HepG2 (cell line): Measurements from ENCODE around the gene LEPR. TPM values are rescaled to one million over a fixed set of nuclear protein-coding genes. Genes with fewer than 3 reads are reported as not detected.

Source experiments
- ATAC-seq: fragments of 200-7000 bp; cut with Tn5 transposase; 3 replicates; pipeline ENCODE4 v1.9.1; 2020; ENCODE audit warnings: mild to moderate bottlenecking, moderate library complexity
- BruUV-seq: library from RNA; stranded (reverse); fragments of 400-500 nt; replicated peaks from 2 replicates; lab custom pipeline; 2021; lab: Mats Ljungman, UMichigan
- CTCF ChIA-PET: fragments of 300-600 bp; formaldehyde crosslinking; extraction: SDS; loops from one replicate; lab custom pipeline; 2021; ENCODE audit warnings: low total read pairs, inconsistent platforms, low intra/inter-chr PET ratio; lab: Yijun Ruan, JAX
- POLR2A ChIA-PET: fragments of 350-600 bp; sonication (Branson Sonifier 250); formaldehyde crosslinking; loops from one replicate; lab custom pipeline; 2020; ENCODE audit warnings: antibody characterized with exemption, inconsistent platforms; lab: Yijun Ruan, JAX
- DNase-seq: peaks from one replicate; pipeline ENCODE4 v3.0.0-alpha.2; 2015; ENCODE audit warnings: low spot score
- FAIRE-seq: peaks from 3 replicates; lab custom pipeline; 2011; peaks lifted over from hg19 to GRCh38; lab: Jason Lieb, UNC
- H2AFZ ChIP-seq: one replicate; pipeline ENCODE4 v1.6.1; 2011; ENCODE audit warnings: low read length, inconsistent platforms
- H3K27ac ChIP-seq: fragments of 300-600 bp; 3 replicates; pipeline ENCODE4 v1.8.0; 2011; ENCODE audit warnings: mixed run types, mild to moderate bottlenecking, mixed read lengths, low read length, inconsistent platforms; ENCODE audit not compliant: insufficient read depth; ENCODE audit errors: extremely low read length
- H3K27me3 ChIP-seq, 2 experiments: fragments of 200-600 bp in 1 of 2; 2 replicates in 1 of 2; 3 replicates in 1 of 2; pipeline versions ENCODE4 v1.6.0 to v1.8.0; 2011; ENCODE audit warnings: low read length in 2 of 2, mild to moderate bottlenecking in 2 of 2, moderate library complexity in 2 of 2, inconsistent platforms in 1 of 2; ENCODE audit not compliant: insufficient read depth in 2 of 2, control insufficient read depth in 1 of 2
- H3K36me3 ChIP-seq, 2 experiments: fragments of 200-600 bp in 1 of 2; replicated peaks in 1 of 2; 2 replicates in 1 of 2; 3 replicates in 1 of 2; pipeline versions ENCODE4 v1.5.1 to v1.8.0; 2011; ENCODE audit warnings: low read length in 2 of 2, inconsistent platforms in 1 of 2; ENCODE audit not compliant: insufficient read depth in 2 of 2, control insufficient read depth in 1 of 2
- H3K4me1 ChIP-seq: 2 replicates; pipeline ENCODE4 v1.5.1; 2012; ENCODE audit warnings: low read length, inconsistent platforms; ENCODE audit not compliant: insufficient read depth
- H3K4me2 ChIP-seq: 2 replicates; pipeline ENCODE4 v1.6.0; 2011; ENCODE audit warnings: low read depth, low read length, inconsistent platforms
- H3K4me3 ChIP-seq, 3 experiments: fragments of 200-600 bp in 1 of 3; sonication (generic), shearing (Covaris generic) in 1 of 3; replicated peaks in 1 of 3; 2 replicates each; pipeline ENCODE4 v1.5.1; 2011 to 2016; ENCODE audit warnings: low read length in 3 of 3, inconsistent platforms in 2 of 3, low read depth in 2 of 3, mild to moderate bottlenecking in 2 of 3, control low read depth in 1 of 3, mixed read lengths in 1 of 3; ENCODE audit not compliant: insufficient read depth in 1 of 3
- H3K79me2 ChIP-seq: one replicate; pipeline ENCODE4 v1.6.1; 2011; ENCODE audit warnings: low read length, inconsistent platforms; ENCODE audit not compliant: insufficient read depth
- H3K9ac ChIP-seq: 2 replicates; pipeline ENCODE4 v1.6.0; 2011; ENCODE audit warnings: mild to moderate bottlenecking, low read depth, low read length, inconsistent platforms; ENCODE audit not compliant: insufficient read depth
- H3K9me3 ChIP-seq: 2 replicates; pipeline ENCODE4 v1.5.1; 2012; ENCODE audit warnings: mild to moderate bottlenecking, low read length
- H4K20me1 ChIP-seq: 2 replicates; pipeline ENCODE4 v1.6.0; 2011; ENCODE audit warnings: inconsistent platforms, mild to moderate bottlenecking, low read length, moderate library complexity; ENCODE audit not compliant: insufficient read depth
- CENPT ChIP-seq: sonication (generic); formaldehyde crosslinking; IDR thresholded peaks from 2 replicates; pipeline ENCODE4 v1.8.0; 2022; ENCODE audit warnings: low read depth, mild to moderate bottlenecking, moderate library complexity, missing genetic modification reagents
- FOXJ3 ChIP-seq: sonication (generic); formaldehyde crosslinking; IDR thresholded peaks from 2 replicates; pipeline ENCODE4 v1.4.0; 2020; ENCODE audit warnings: missing genetic modification reagents, mild to moderate bottlenecking, borderline replicate concordance
- KDM5A ChIP-seq: fragments of 200-600 bp; sonication (generic); IDR thresholded peaks from 2 replicates; pipeline ENCODE4 v1.7.0; 2018; ENCODE audit warnings: antibody characterized with exemption, mild to moderate bottlenecking, low read length, borderline replicate concordance
- MAFK ChIP-seq, 2 experiments: IDR thresholded peaks in 1 of 2; conservative IDR thresholded peaks in 1 of 2; 2 replicates each; pipeline ENCODE4 v1.6.1; 2011; ENCODE audit warnings: improper control_type of control experiment in 2 of 2, low read length in 2 of 2
- MYNN ChIP-seq: sonication (generic); formaldehyde crosslinking; IDR thresholded peaks from 2 replicates; pipeline ENCODE4 v1.4.0; 2020; ENCODE audit warnings: mild to moderate bottlenecking, low read depth, missing genetic modification reagents
- NFE2L1 ChIP-seq: sonication (generic); formaldehyde crosslinking; IDR thresholded peaks from 2 replicates; pipeline ENCODE4 v1.4.0; 2020; ENCODE audit warnings: missing genetic modification reagents, mild to moderate bottlenecking, borderline replicate concordance
- NFKB2 ChIP-seq: sonication (generic); formaldehyde crosslinking; IDR thresholded peaks from 2 replicates; pipeline ENCODE4 v1.4.0; 2020; ENCODE audit warnings: missing genetic modification reagents, borderline replicate concordance
- PRDM10 ChIP-seq: sonication (generic); formaldehyde crosslinking; IDR thresholded peaks from 2 replicates; pipeline ENCODE4 v1.4.0; 2020; ENCODE audit warnings: low read depth, missing genetic modification reagents
- TRIM22 ChIP-seq: fragments of 450-650 bp; IDR thresholded peaks from 2 replicates; pipeline ENCODE4 v1.6.1; 2017
- ZIK1 ChIP-seq: sonication (generic); formaldehyde crosslinking; IDR thresholded peaks from 2 replicates; pipeline ENCODE4 v1.5.0; 2020; ENCODE audit warnings: mild to moderate bottlenecking, low read depth, missing genetic modification reagents, borderline replicate concordance
- ZNF253 ChIP-seq: sonication (generic); formaldehyde crosslinking; IDR thresholded peaks from 2 replicates; pipeline ENCODE4 v1.8.0; 2022; ENCODE audit warnings: mild to moderate bottlenecking, missing genetic modification reagents, borderline replicate concordance
- ZNF570 ChIP-seq: sonication (generic); formaldehyde crosslinking; IDR thresholded peaks from 2 replicates; pipeline ENCODE4 v1.4.0; 2020; ENCODE audit warnings: mild to moderate bottlenecking, missing genetic modification reagents, borderline replicate concordance
- WGBS: methylation state at CpG from one replicate; pipeline ENCODE4 v1.1.6; 2017; ENCODE audit warnings: low lambda C conversion rate; 5-methylcytosine and 5-hydroxymethylcytosine counted together
- in situ Hi-C: cut with HindIII; loops from 2 replicates; pipeline ENCODE4 v1.10.0; 2017; ENCODE audit warnings: low pct_unique_long_range_greater_than_20kb; ENCODE audit not compliant: extremely low pct_ligation_motif_present
- intact Hi-C: fragments of 100-400 bp; cut with micrococcal nuclease; formaldehyde crosslinking; loops from one replicate; pipeline ENCODE4 v1.10.0; 2022; ENCODE audit not compliant: unreplicated experiment
- polyA plus RNA-seq, 8 experiments: library from polyadenylated mRNA; depleted of rRNA in 3 of 8; stranded (reverse) in 7 of 8; unstranded in 1 of 8; fragments of >200 nt; fragmentation: Illumina TruSeq in 4 of 8; extraction: Trizol in 4 of 8; gene quantifications; 2 replicates each; pipeline versions ENCODE4 v1.2.1 to v1.2.3, GENCODE V29; 2011 to 2016; ENCODE audit warnings: low read depth in 4 of 8, missing spikeins in 1 of 8, mixed read lengths in 1 of 8; ENCODE audit not compliant: insufficient read depth in 1 of 8
- total RNA-seq, 5 experiments: library from RNA; depleted of rRNA; stranded (reverse); fragments of >200 nt; fragmentation: Illumina TruSeq; extraction: Trizol; gene quantifications; 2 replicates each; pipeline ENCODE4 v1.2.3, GENCODE V29; 2016; ENCODE audit warnings: low read depth in 1 of 5
- TF ChIP-seq, protein P1 (sequence below): sonication (generic); formaldehyde crosslinking; IDR thresholded peaks from 2 replicates; pipeline ENCODE4 v1.8.0; 2022; ENCODE audit warnings: mild to moderate bottlenecking, missing genetic modification reagents, moderate library complexity
- TF ChIP-seq, protein P2 (sequence below): sonication (generic); formaldehyde crosslinking; IDR thresholded peaks from 2 replicates; pipeline ENCODE4 v1.4.0; 2020; ENCODE audit warnings: missing genetic modification reagents, mild to moderate bottlenecking, borderline replicate concordance

LEPR gene
- total and polyA plus RNA-seq, 2 of the 13 experiments (the other 11 are each of a cell fraction or from before 2014, with no cell fraction given), result 0.60 to 1.7 TPM

- no peaks in the 10 kb centered on the region for H4K20me1 ChIP-seq
- POLR2A ChIA-PET, result no interaction called here
- H3K4me2 ChIP-seq, result no peak overlapping the region
- H3K9me3 ChIP-seq, result no peaks in the 10 kb centered on the region
- ATAC-seq (no peak), DNase-seq (no peak), FAIRE-seq (no peak)
- no peak overlapping the region for H3K4me3 ChIP-seq
- H3K36me3 ChIP-seq, result no peaks in the 10 kb centered on the region
- intact Hi-C loops, result no loop called here
- no TSS peak for BruUV-seq
- no peak overlapping the region for H2AFZ ChIP-seq
- H3K4me1 ChIP-seq, result 0 out of 2 replicates have a peak, but pooled peaks cover 10% of the 10 kb centered on the region
- CTCF ChIA-PET, result no interaction called here
- H3K27ac ChIP-seq, result no peak overlapping the region
- 91% methylated on average over 2 of the region's 2 CpGs for WGBS
- in situ Hi-C loops, result no loop called here
- H3K27me3 ChIP-seq, result no peaks in the 10 kb centered on the region
- no peaks in the 10 kb centered on the region for H3K79me2 ChIP-seq
- no peak overlapping the region for H3K9ac ChIP-seq
- no peak for TF ChIP-seq NFKB2 (CRISPR knock-in tag)
- no peak for TF ChIP-seq ZNF253 (CRISPR knock-in tag)
- TF ChIP-seq, protein P1, sequence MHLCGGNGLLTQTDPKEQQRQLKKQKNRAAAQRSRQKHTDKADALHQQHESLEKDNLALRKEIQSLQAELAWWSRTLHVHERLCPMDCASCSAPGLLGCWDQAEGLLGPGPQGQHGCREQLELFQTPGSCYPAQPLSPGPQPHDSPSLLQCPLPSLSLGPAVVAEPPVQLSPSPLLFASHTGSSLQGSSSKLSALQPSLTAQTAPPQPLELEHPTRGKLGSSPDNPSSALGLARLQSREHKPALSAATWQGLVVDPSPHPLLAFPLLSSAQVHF, result no peak
- no peak for TF ChIP-seq NFE2L1 (CRISPR knock-in tag)
- no peak for TF ChIP-seq CENPT (CRISPR knock-in tag)
- TF ChIP-seq FOXJ3 (CRISPR knock-in tag), result no peak
- TF ChIP-seq ZIK1 (CRISPR knock-in tag), result no peak
- TF ChIP-seq MAFK (conservative IDR thresholded peaks at IDR 0.05 in 1 of 2, IDR thresholded peaks at IDR 0.05 in 1 of 2; ENCODE audit: low read length in 2 of 2), result no peak
- TF ChIP-seq PRDM10 (CRISPR knock-in tag), result no peak
- TF ChIP-seq TRIM22, result no peak
- TF ChIP-seq KDM5A, result no peak
- TF ChIP-seq, protein P2, sequence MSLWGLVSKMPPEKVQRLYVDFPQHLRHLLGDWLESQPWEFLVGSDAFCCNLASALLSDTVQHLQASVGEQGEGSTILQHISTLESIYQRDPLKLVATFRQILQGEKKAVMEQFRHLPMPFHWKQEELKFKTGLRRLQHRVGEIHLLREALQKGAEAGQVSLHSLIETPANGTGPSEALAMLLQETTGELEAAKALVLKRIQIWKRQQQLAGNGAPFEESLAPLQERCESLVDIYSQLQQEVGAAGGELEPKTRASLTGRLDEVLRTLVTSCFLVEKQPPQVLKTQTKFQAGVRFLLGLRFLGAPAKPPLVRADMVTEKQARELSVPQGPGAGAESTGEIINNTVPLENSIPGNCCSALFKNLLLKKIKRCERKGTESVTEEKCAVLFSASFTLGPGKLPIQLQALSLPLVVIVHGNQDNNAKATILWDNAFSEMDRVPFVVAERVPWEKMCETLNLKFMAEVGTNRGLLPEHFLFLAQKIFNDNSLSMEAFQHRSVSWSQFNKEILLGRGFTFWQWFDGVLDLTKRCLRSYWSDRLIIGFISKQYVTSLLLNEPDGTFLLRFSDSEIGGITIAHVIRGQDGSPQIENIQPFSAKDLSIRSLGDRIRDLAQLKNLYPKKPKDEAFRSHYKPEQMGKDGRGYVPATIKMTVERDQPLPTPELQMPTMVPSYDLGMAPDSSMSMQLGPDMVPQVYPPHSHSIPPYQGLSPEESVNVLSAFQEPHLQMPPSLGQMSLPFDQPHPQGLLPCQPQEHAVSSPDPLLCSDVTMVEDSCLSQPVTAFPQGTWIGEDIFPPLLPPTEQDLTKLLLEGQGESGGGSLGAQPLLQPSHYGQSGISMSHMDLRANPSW (CRISPR knock-in tag), result no peak
- TF ChIP-seq ZNF570 (CRISPR knock-in tag), result no peak
- TF ChIP-seq MYNN (CRISPR knock-in tag), result no peak
These were observed 42.1 kb upstream of the LEPR start for GRCh38 chr1:65378247-65378946.
